HepG2 (cell line): ENCODE results near the gene CTIF. TPM values are rescaled to one million over a fixed set of nuclear protein-coding genes. Genes with fewer than 3 reads are reported as not detected.

Source experiments
- ATAC-seq: fragments of 200-7000 bp; cut with Tn5 transposase; 3 replicates; pipeline ENCODE4 v1.9.1; 2020; ENCODE audit warnings: mild to moderate bottlenecking, moderate library complexity
- BruUV-seq: library from RNA; stranded (reverse); fragments of 400-500 nt; replicated peaks from 2 replicates; lab custom pipeline; 2021; lab: Mats Ljungman, UMichigan
- CTCF ChIA-PET: fragments of 300-600 bp; formaldehyde crosslinking; extraction: SDS; loops from one replicate; lab custom pipeline; 2021; ENCODE audit warnings: low total read pairs, inconsistent platforms, low intra/inter-chr PET ratio; lab: Yijun Ruan, JAX
- POLR2A ChIA-PET: fragments of 350-600 bp; sonication (Branson Sonifier 250); formaldehyde crosslinking; loops from one replicate; lab custom pipeline; 2020; ENCODE audit warnings: antibody characterized with exemption, inconsistent platforms; lab: Yijun Ruan, JAX
- DNase-seq: peaks from one replicate; pipeline ENCODE4 v3.0.0-alpha.2; 2015; ENCODE audit warnings: low spot score
- FAIRE-seq: peaks from 3 replicates; lab custom pipeline; 2011; peaks lifted over from hg19 to GRCh38; lab: Jason Lieb, UNC
- H2AFZ ChIP-seq: one replicate; pipeline ENCODE4 v1.6.1; 2011; ENCODE audit warnings: low read length, inconsistent platforms
- H3K27ac ChIP-seq: fragments of 300-600 bp; 3 replicates; pipeline ENCODE4 v1.8.0; 2011; ENCODE audit warnings: mixed run types, mild to moderate bottlenecking, mixed read lengths, low read length, inconsistent platforms; ENCODE audit not compliant: insufficient read depth; ENCODE audit errors: extremely low read length
- H3K27me3 ChIP-seq, 2 experiments: fragments of 200-600 bp in 1 of 2; 2 replicates in 1 of 2; 3 replicates in 1 of 2; pipeline versions ENCODE4 v1.6.0 to v1.8.0; 2011; ENCODE audit warnings: low read length in 2 of 2, mild to moderate bottlenecking in 2 of 2, moderate library complexity in 2 of 2, inconsistent platforms in 1 of 2; ENCODE audit not compliant: insufficient read depth in 2 of 2, control insufficient read depth in 1 of 2
- H3K36me3 ChIP-seq, 2 experiments: fragments of 200-600 bp in 1 of 2; replicated peaks in 1 of 2; 2 replicates in 1 of 2; 3 replicates in 1 of 2; pipeline versions ENCODE4 v1.5.1 to v1.8.0; 2011; ENCODE audit warnings: low read length in 2 of 2, inconsistent platforms in 1 of 2; ENCODE audit not compliant: insufficient read depth in 2 of 2, control insufficient read depth in 1 of 2
- H3K4me1 ChIP-seq: 2 replicates; pipeline ENCODE4 v1.5.1; 2012; ENCODE audit warnings: low read length, inconsistent platforms; ENCODE audit not compliant: insufficient read depth
- H3K4me2 ChIP-seq: 2 replicates; pipeline ENCODE4 v1.6.0; 2011; ENCODE audit warnings: low read depth, low read length, inconsistent platforms
- H3K4me3 ChIP-seq, 3 experiments: fragments of 200-600 bp in 1 of 3; sonication (generic), shearing (Covaris generic) in 1 of 3; replicated peaks in 1 of 3; 2 replicates each; pipeline ENCODE4 v1.5.1; 2011 to 2016; ENCODE audit warnings: low read length in 3 of 3, inconsistent platforms in 2 of 3, low read depth in 2 of 3, mild to moderate bottlenecking in 2 of 3, control low read depth in 1 of 3, mixed read lengths in 1 of 3; ENCODE audit not compliant: insufficient read depth in 1 of 3
- H3K79me2 ChIP-seq: one replicate; pipeline ENCODE4 v1.6.1; 2011; ENCODE audit warnings: low read length, inconsistent platforms; ENCODE audit not compliant: insufficient read depth
- H3K9ac ChIP-seq: 2 replicates; pipeline ENCODE4 v1.6.0; 2011; ENCODE audit warnings: mild to moderate bottlenecking, low read depth, low read length, inconsistent platforms; ENCODE audit not compliant: insufficient read depth
- H3K9me3 ChIP-seq: 2 replicates; pipeline ENCODE4 v1.5.1; 2012; ENCODE audit warnings: mild to moderate bottlenecking, low read length
- H4K20me1 ChIP-seq: 2 replicates; pipeline ENCODE4 v1.6.0; 2011; ENCODE audit warnings: inconsistent platforms, mild to moderate bottlenecking, low read length, moderate library complexity; ENCODE audit not compliant: insufficient read depth
- BCL6 ChIP-seq: IDR thresholded peaks from 2 replicates; pipeline ENCODE4 v1.6.1; 2016; ENCODE audit warnings: missing genetic modification reagents, missing compliant biosample characterization
- TBP ChIP-seq: sonication (generic); formaldehyde crosslinking; IDR thresholded peaks from 2 replicates; pipeline ENCODE4 v1.5.0; 2020; ENCODE audit warnings: missing genetic modification reagents
- ZBTB42 ChIP-seq: sonication (generic); formaldehyde crosslinking; IDR thresholded peaks from 2 replicates; pipeline ENCODE4 v1.5.0; 2020; ENCODE audit warnings: mild to moderate bottlenecking, missing genetic modification reagents
- ZNF24 ChIP-seq: fragments of 450-650 bp; IDR thresholded peaks from 2 replicates; pipeline ENCODE4 v1.6.1; 2017; ENCODE audit warnings: antibody characterized with exemption, mild to moderate bottlenecking
- ZZZ3 ChIP-seq: sonication (generic); formaldehyde crosslinking; IDR thresholded peaks from 2 replicates; pipeline ENCODE4 v1.4.0; 2020; ENCODE audit warnings: missing genetic modification reagents, mild to moderate bottlenecking, borderline replicate concordance
- WGBS: methylation state at CpG from one replicate; pipeline ENCODE4 v1.1.6; 2017; ENCODE audit warnings: low lambda C conversion rate; 5-methylcytosine and 5-hydroxymethylcytosine counted together
- in situ Hi-C: cut with HindIII; loops from 2 replicates; pipeline ENCODE4 v1.10.0; 2017; ENCODE audit warnings: low pct_unique_long_range_greater_than_20kb; ENCODE audit not compliant: extremely low pct_ligation_motif_present
- intact Hi-C: fragments of 100-400 bp; cut with micrococcal nuclease; formaldehyde crosslinking; loops from one replicate; pipeline ENCODE4 v1.10.0; 2022; ENCODE audit not compliant: unreplicated experiment
- polyA plus RNA-seq, 8 experiments: library from polyadenylated mRNA; depleted of rRNA in 3 of 8; stranded (reverse) in 7 of 8; unstranded in 1 of 8; fragments of >200 nt; fragmentation: Illumina TruSeq in 4 of 8; extraction: Trizol in 4 of 8; gene quantifications; 2 replicates each; pipeline versions ENCODE4 v1.2.1 to v1.2.3, GENCODE V29; 2011 to 2016; ENCODE audit warnings: low read depth in 4 of 8, missing spikeins in 1 of 8, mixed read lengths in 1 of 8; ENCODE audit not compliant: insufficient read depth in 1 of 8
- total RNA-seq, 5 experiments: library from RNA; depleted of rRNA; stranded (reverse); fragments of >200 nt; fragmentation: Illumina TruSeq; extraction: Trizol; gene quantifications; 2 replicates each; pipeline ENCODE4 v1.2.3, GENCODE V29; 2016; ENCODE audit warnings: low read depth in 1 of 5
- TF ChIP-seq, protein P1 (sequence below): sonication (generic); formaldehyde crosslinking; IDR thresholded peaks from 2 replicates; pipeline ENCODE4 v1.8.0; 2022; ENCODE audit warnings: low read depth, missing genetic modification reagents
- TF ChIP-seq, protein P2 (sequence below): sonication (generic); formaldehyde crosslinking; IDR thresholded peaks from 2 replicates; pipeline ENCODE4 v1.4.0; 2020; ENCODE audit warnings: missing genetic modification reagents

The CTIF gene
- total and polyA plus RNA-seq, 2 of the 13 experiments (the other 11 are each of a cell fraction or from before 2014, with no cell fraction given) = 18.2 to 28.0 TPM

DNA sequence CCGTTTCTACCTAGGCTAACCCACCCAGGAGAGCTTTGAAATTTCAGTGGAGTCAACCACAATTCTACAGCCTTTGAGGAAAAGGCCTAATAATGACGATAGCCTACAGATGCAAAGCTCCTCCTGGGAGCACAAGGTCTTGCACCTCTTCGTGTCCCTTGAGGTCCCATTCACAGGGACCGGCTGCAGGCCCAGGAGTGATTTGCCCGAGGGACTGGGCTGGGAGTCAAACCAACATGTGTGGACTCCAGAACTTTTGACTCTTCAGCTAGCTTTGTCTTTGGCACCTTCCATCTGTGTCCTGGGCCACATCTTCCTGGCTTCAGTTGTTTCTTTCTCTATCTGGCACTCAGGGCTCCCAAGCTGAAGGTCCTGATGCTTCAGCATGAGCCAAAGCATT, 335.4 kb downstream of the CTIF start (continued):
- TF ChIP-seq, protein P1, sequence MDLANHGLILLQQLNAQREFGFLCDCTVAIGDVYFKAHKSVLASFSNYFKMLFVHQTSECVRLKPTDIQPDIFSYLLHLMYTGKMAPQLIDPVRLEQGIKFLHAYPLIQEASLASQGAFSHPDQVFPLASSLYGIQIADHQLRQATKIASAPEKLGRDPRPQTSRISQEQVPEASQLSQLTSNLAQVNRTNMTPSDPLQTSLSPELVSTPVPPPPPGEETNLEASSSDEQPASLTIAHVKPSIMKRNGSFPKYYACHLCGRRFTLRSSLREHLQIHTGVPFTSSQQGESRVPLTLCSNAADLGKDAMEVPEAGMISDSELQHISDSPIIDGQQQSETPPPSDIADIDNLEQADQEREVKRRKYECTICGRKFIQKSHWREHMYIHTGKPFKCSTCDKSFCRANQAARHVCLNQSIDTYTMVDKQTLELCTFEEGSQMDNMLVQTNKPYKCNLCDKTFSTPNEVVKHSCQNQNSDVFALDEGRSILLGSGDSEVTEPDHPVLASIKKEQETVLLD (CRISPR knock-in tag) = no peak
- TF ChIP-seq ZBTB42 (no peak), TBP (no peak), ZZZ3 (CRISPR knock-in tag) (no peak)

DNA sequence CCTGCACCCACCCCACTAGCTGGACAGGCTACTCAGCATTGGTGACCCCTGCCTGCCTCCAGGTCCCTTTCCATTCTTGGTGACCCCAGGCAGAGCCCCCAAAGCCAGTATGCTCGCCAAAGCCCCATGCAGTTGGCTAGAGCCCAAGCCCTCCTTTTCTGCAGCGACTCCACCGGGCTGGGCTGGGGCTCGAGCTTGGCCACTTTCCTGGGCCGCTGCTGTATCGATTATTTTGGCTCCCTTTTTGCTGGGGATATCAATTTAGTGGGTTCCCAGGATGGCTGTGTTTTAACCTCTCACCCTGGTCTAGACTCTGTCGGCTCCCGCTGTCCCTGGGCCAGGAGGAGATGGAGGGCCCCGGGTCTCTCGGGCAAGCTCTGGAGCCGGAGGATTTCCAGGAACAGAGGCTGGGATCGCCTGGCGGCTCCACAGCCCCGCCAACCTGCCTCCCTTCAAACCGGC, 335.9 kb downstream of the CTIF start:
- POLR2A ChIA-PET = no interaction called here
- no peak overlapping the region for H3K27ac ChIP-seq
- BruUV-seq = no TSS peak
- FAIRE-seq (no peak), ATAC-seq (no peak), DNase-seq (no peak)
- H3K4me1 ChIP-seq = peaks cover 66% of the 10 kb centered on the region
- H4K20me1 ChIP-seq = no peaks in the 10 kb centered on the region
- intact Hi-C loops = no loop called here
- no peaks in the 10 kb centered on the region for H3K36me3 ChIP-seq
- in situ Hi-C loops = no loop called here
- H3K4me2 ChIP-seq = no peak overlapping the region
- H3K9me3 ChIP-seq = no peaks in the 10 kb centered on the region
- no peak for TF ChIP-seq ZNF24
- TF ChIP-seq, protein P2, sequence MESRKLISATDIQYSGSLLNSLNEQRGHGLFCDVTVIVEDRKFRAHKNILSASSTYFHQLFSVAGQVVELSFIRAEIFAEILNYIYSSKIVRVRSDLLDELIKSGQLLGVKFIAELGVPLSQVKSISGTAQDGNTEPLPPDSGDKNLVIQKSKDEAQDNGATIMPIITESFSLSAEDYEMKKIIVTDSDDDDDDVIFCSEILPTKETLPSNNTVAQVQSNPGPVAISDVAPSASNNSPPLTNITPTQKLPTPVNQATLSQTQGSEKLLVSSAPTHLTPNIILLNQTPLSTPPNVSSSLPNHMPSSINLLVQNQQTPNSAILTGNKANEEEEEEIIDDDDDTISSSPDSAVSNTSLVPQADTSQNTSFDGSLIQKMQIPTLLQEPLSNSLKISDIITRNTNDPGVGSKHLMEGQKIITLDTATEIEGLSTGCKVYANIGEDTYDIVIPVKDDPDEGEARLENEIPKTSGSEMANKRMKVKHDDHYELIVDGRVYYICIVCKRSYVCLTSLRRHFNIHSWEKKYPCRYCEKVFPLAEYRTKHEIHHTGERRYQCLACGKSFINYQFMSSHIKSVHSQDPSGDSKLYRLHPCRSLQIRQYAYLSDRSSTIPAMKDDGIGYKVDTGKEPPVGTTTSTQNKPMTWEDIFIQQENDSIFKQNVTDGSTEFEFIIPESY (CRISPR knock-in tag) = peak; percentile 46; the same call in 1 of the 2 replicates
- TF ChIP-seq BCL6 (CRISPR knock-in tag) = peak; percentile 38
- H3K9ac ChIP-seq = no peak overlapping the region
- 60% methylated on average over 13 of the region's 15 CpGs for WGBS
- CTCF ChIA-PET = no interaction called here
- no peak overlapping the region for H3K4me3 ChIP-seq
- no peaks in the 10 kb centered on the region; a peak in 1 of 5 replicates for H3K27me3 ChIP-seq
- H2AFZ ChIP-seq = no peak overlapping the region
- H3K79me2 ChIP-seq = no peaks in the 10 kb centered on the region
